ENCODE data around the gene TAMM41.
"Not testable (repeated sequence)": the region's sequence is repeated elsewhere in the genome, so short reads cannot be mapped to it uniquely, and the experiment has no call there.

Gene TAMM41

GRCh38 chr3:11803977-11804892 lies 42.5 kb downstream of the TAMM41 start:
- H3K36me3 Mint-ChIP-seq (ENCODE audit: low read depth) = peaks cover 86% of the 10 kb centered on the region
- intact Hi-C loops (cut with micrococcal nuclease) = loop anchor here (5.0 kb wide), 1 partner anchor 152 kb away; no protein-coding TSS in a partner anchor
- no peak overlapping the region for H3K4me3 Mint-ChIP-seq
- H3K27ac Mint-ChIP-seq = no peak overlapping the region
- no peaks in the 10 kb centered on the region for H3K4me1 Mint-ChIP-seq (ENCODE audit: low read depth)
- H3K9me3 Mint-ChIP-seq = peaks cover 27% of the 10 kb centered on the region
- H3K27me3 Mint-ChIP-seq = no peaks in the 10 kb centered on the region

- H3K36me3 Mint-ChIP-seq (ENCODE audit: low read depth) = peaks cover 88% of the 10 kb centered on the region
- H3K27ac Mint-ChIP-seq = no peak overlapping the region
- H3K27me3 Mint-ChIP-seq = no peaks in the 10 kb centered on the region
- H3K4me1 Mint-ChIP-seq (ENCODE audit: low read depth) = no peaks in the 10 kb centered on the region
- no peak overlapping the region for H3K4me3 Mint-ChIP-seq
- H3K9me3 Mint-ChIP-seq = peaks cover 27% of the 10 kb centered on the region
- intact Hi-C loops (cut with micrococcal nuclease) = loop anchor here (2.0 to 5.0 kb wide), 2 partner anchors 147 to 421 kb away; no protein-coding TSS in a partner anchor
Observed at GRCh38 chr3:11799791-11800190, 46.9 kb downstream of the TAMM41 start.

GRCh38 chr3:11794927-11795326 lies 51.8 kb downstream of the TAMM41 start:
- Mint-ChIP-seq H3K27ac (no peak overlapping the region), H3K9me3 (peaks cover 5% of the 10 kb centered on the region), H3K4me3 (no peak overlapping the region), H3K27me3 (no peaks in the 10 kb centered on the region), H3K36me3 (ENCODE audit: low read depth) (peaks cover 100% of the 10 kb centered on the region), H3K4me1 (ENCODE audit: low read depth) (no peaks in the 10 kb centered on the region)
- intact Hi-C loops (cut with micrococcal nuclease) = no loop called here

GRCh38 chr3:11791339-11792200 lies 55.1 kb downstream of the TAMM41 start:
- intact Hi-C loops (cut with micrococcal nuclease) = no loop called here
- H3K27ac Mint-ChIP-seq = no peak overlapping the region
- H3K36me3 Mint-ChIP-seq (ENCODE audit: low read depth) = peaks cover 100% of the 10 kb centered on the region
- no peaks in the 10 kb centered on the region for H3K27me3 Mint-ChIP-seq
- H3K4me1 Mint-ChIP-seq (ENCODE audit: low read depth) = no peaks in the 10 kb centered on the region
- H3K9me3 Mint-ChIP-seq = no peaks in the 10 kb centered on the region
- no peak overlapping the region for H3K4me3 Mint-ChIP-seq

- no peaks in the 10 kb centered on the region for H3K27me3 Mint-ChIP-seq
- H3K27ac Mint-ChIP-seq = no peak overlapping the region
- intact Hi-C loops (cut with micrococcal nuclease) = no loop called here
- peaks cover 95% of the 10 kb centered on the region for H3K36me3 Mint-ChIP-seq (ENCODE audit: low read depth)
- no peaks in the 10 kb centered on the region for H3K9me3 Mint-ChIP-seq
- H3K4me3 Mint-ChIP-seq = no peak overlapping the region
- peaks cover 10% of the 10 kb centered on the region for H3K4me1 Mint-ChIP-seq (ENCODE audit: low read depth)
Observed at GRCh38 chr3:11789412-11789811, 57.3 kb downstream of the TAMM41 start.

- no peak overlapping the region for H3K4me3 Mint-ChIP-seq
- H3K27ac Mint-ChIP-seq = no peak overlapping the region
- peaks cover 51% of the 10 kb centered on the region for H3K36me3 Mint-ChIP-seq (ENCODE audit: low read depth)
- intact Hi-C loops (cut with micrococcal nuclease) = no loop called here
- H3K9me3 Mint-ChIP-seq = no peaks in the 10 kb centered on the region
- H3K27me3 Mint-ChIP-seq = no peaks in the 10 kb centered on the region
- H3K4me1 Mint-ChIP-seq (ENCODE audit: low read depth) = peaks cover 10% of the 10 kb centered on the region
Observed at GRCh38 chr3:11784971-11785377, 61.7 kb downstream of the TAMM41 start.

- Mint-ChIP-seq H3K4me1 (ENCODE audit: low read depth) (peaks cover 6% of the 10 kb centered on the region), H3K9me3 (no peaks in the 10 kb centered on the region), H3K36me3 (ENCODE audit: low read depth) (peaks cover 15% of the 10 kb centered on the region), H3K27ac (no peak overlapping the region), H3K27me3 (no peaks in the 10 kb centered on the region), H3K4me3 (no peak overlapping the region)
- intact Hi-C loops (cut with micrococcal nuclease) = no loop called here
Observed at GRCh38 chr3:11780341-11780740, 66.3 kb downstream of the TAMM41 start.

- Mint-ChIP-seq H3K36me3 (ENCODE audit: low read depth) (peaks cover 9% of the 10 kb centered on the region), H3K9me3 (no peaks in the 10 kb centered on the region), H3K4me1 (ENCODE audit: low read depth) (no peaks in the 10 kb centered on the region), H3K27ac (no peak overlapping the region), H3K27me3 (no peaks in the 10 kb centered on the region), H3K4me3 (no peak overlapping the region)
- intact Hi-C loops (cut with micrococcal nuclease) = no loop called here
Observed at GRCh38 chr3:11779626-11780025, 67.1 kb downstream of the TAMM41 start.

GRCh38 chr3:11778248-11778647 lies 68.4 kb downstream of the TAMM41 start:
- Mint-ChIP-seq H3K27ac (no peak overlapping the region), H3K4me3 (no peak overlapping the region), H3K9me3 (no peaks in the 10 kb centered on the region), H3K4me1 (ENCODE audit: low read depth) (no peaks in the 10 kb centered on the region), H3K27me3 (no peaks in the 10 kb centered on the region), H3K36me3 (ENCODE audit: low read depth) (peaks cover 9% of the 10 kb centered on the region)
- intact Hi-C loops (cut with micrococcal nuclease) = no loop called here

GRCh38 chr3:11776346-11776745 lies 70.3 kb downstream of the TAMM41 start:
- Mint-ChIP-seq H3K4me1 (ENCODE audit: low read depth) (no peaks in the 10 kb centered on the region), H3K4me3 (no peak overlapping the region), H3K27ac (no peak overlapping the region), H3K27me3 (peaks cover under 1% of the 10 kb centered on the region), H3K36me3 (ENCODE audit: low read depth) (peaks cover 9% of the 10 kb centered on the region), H3K9me3 (no peaks in the 10 kb centered on the region)
- intact Hi-C loops (cut with micrococcal nuclease) = no loop called here

- Mint-ChIP-seq H3K27ac (no peak overlapping the region), H3K4me3 (no peak overlapping the region), H3K9me3 (no peaks in the 10 kb centered on the region), H3K36me3 (ENCODE audit: low read depth) (peaks cover 9% of the 10 kb centered on the region), H3K4me1 (ENCODE audit: low read depth) (peaks cover 6% of the 10 kb centered on the region), H3K27me3 (peaks cover 6% of the 10 kb centered on the region)
- intact Hi-C loops (cut with micrococcal nuclease) = no loop called here
Observed at GRCh38 chr3:11775493-11775892, 71.2 kb downstream of the TAMM41 start.

GRCh38 chr3:11774296-11774877 lies 72.3 kb downstream of the TAMM41 start:
- peaks cover 6% of the 10 kb centered on the region for H3K27me3 Mint-ChIP-seq
- H3K4me3 Mint-ChIP-seq = no peak overlapping the region
- no peaks in the 10 kb centered on the region for H3K9me3 Mint-ChIP-seq
- H3K4me1 Mint-ChIP-seq (ENCODE audit: low read depth) = peaks cover 11% of the 10 kb centered on the region
- intact Hi-C loops (cut with micrococcal nuclease) = no loop called here
- H3K27ac Mint-ChIP-seq = no peak overlapping the region
- H3K36me3 Mint-ChIP-seq (ENCODE audit: low read depth) = peaks cover 4% of the 10 kb centered on the region

GRCh38 chr3:11771931-11772330 lies 74.8 kb downstream of the TAMM41 start:
- peaks cover 11% of the 10 kb centered on the region for H3K4me1 Mint-ChIP-seq (ENCODE audit: low read depth)
- H3K27me3 Mint-ChIP-seq; H3K27ac Mint-ChIP-seq; H3K4me3 Mint-ChIP-seq; intact Hi-C loops (cut with micrococcal nuclease); H3K36me3 Mint-ChIP-seq (ENCODE audit: low read depth); H3K9me3 Mint-ChIP-seq: not testable (repeated sequence)
